ENCODE data around the gene YBX3. TPM values are rescaled to one million over a fixed set of nuclear protein-coding genes. Genes with fewer than 3 reads are reported as not detected.

Gene YBX3
- total and polyA plus RNA-seq, 12 donors, result 72.6 to 336 (median 156) TPM

DNA sequence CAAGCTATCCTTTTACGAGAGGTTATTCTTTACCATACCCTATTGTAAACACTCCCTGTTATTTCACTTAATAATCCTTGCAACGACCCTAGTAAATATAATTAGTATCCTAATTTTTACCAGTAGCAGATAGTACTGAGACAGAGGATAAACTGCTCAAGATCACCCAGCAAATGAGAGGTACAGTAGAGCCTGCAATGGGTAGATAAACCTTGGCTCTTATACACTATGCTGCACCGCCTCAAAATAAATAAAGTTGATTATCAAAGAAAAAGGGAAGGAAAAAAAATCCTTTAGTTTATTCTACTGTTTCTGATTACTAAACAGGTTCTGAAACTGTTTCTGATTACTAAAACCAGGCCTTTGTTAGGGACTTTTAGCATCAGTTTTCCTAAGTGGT is 22.5 kb downstream of the YBX3 start:
- Histone ChIP-seq H3K9me3 (replicated peaks in 1 of 3) (no peaks in the 10 kb centered on the region), H3K27ac (no peak overlapping the region), H3K4me3 (no peak overlapping the region), H3K27me3 (no peaks in the 10 kb centered on the region), H3K4me1 (replicated peaks in 1 of 2) (no peaks in the 10 kb centered on the region), H3K36me3 (replicated peaks in 1 of 2) (peaks cover 0 to 65% of the 10 kb centered on the region in 2 donors)
- intact Hi-C loops (cut with DNase I), result no loop called here
- no peak for DNase-seq
- 88 to 94% (median 90%) methylated on average over 3 of the region's 3 CpGs for WGBS, 4 donors
- TF ChIP-seq, protein P1, sequence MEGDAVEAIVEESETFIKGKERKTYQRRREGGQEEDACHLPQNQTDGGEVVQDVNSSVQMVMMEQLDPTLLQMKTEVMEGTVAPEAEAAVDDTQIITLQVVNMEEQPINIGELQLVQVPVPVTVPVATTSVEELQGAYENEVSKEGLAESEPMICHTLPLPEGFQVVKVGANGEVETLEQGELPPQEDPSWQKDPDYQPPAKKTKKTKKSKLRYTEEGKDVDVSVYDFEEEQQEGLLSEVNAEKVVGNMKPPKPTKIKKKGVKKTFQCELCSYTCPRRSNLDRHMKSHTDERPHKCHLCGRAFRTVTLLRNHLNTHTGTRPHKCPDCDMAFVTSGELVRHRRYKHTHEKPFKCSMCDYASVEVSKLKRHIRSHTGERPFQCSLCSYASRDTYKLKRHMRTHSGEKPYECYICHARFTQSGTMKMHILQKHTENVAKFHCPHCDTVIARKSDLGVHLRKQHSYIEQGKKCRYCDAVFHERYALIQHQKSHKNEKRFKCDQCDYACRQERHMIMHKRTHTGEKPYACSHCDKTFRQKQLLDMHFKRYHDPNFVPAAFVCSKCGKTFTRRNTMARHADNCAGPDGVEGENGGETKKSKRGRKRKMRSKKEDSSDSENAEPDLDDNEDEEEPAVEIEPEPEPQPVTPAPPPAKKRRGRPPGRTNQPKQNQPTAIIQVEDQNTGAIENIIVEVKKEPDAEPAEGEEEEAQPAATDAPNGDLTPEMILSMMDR (IDR thresholded peaks at IDR 0.05), result no peak
- TF ChIP-seq POLR2A (IDR thresholded peaks at IDR 0.05), result no peak

DNA sequence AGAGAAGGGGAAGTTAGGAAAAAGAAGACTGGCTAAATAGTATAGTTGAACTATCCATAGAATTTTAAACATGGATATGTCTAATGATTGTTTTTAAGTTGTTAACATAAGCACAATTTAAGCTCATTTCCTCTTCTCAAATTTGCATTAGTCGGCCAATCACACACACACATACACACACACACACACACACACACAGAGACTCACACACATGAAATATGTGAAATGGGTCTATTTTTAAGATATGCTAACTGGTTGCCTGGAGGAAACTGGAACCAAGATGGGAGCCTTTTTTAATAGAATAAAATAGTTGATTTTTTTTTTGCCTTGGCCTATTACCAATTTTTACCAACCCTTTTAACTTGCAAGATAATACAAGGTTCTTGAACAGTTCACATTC is 25.3 kb downstream of the YBX3 start:
- intact Hi-C loops (cut with DNase I), result no loop called here
- Histone ChIP-seq H3K27me3 (no peaks in the 10 kb centered on the region), H3K36me3 (replicated peaks in 1 of 2) (peaks cover 0 to 46% of the 10 kb centered on the region in 2 donors), H3K27ac (no peak overlapping the region), H3K4me3 (no peak overlapping the region), H3K9me3 (replicated peaks in 1 of 3) (no peaks in the 10 kb centered on the region), H3K4me1 (replicated peaks in 1 of 2) (no peaks in the 10 kb centered on the region)
- TF ChIP-seq, protein P1 (IDR thresholded peaks at IDR 0.05), result no peak
- no peak for TF ChIP-seq POLR2A (IDR thresholded peaks at IDR 0.05)
- DNase-seq, result no peak
- WGBS, 4 donors, result 94 to 95% (median 95%) methylated on average over 1 of the region's 1 CpG

DNA sequence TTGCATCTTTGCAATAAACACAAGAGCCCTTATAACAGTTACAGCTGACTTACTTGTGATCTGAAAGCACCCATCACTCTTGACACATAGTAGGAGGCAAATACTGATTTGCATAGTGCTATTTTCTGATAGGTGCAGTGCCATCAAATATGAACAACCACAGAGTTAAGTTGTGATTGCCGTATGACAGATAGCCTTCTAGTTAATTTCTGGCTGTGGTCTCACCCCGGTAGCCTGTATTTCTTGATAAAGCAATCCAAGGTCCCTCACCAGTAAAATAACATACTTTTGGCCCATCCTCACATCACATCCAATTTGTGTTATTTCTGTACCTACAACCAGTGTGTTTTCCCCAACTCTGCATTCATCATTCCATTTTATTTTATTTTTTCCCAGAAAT is 26.0 kb downstream of the YBX3 start:
- TF ChIP-seq POLR2A (IDR thresholded peaks at IDR 0.05), result no peak
- TF ChIP-seq, protein P1 (IDR thresholded peaks at IDR 0.05), result no peak
- Histone ChIP-seq H3K27ac (no peak overlapping the region), H3K9me3 (replicated peaks in 1 of 3) (no peaks in the 10 kb centered on the region), H3K4me3 (no peak overlapping the region), H3K27me3 (no peaks in the 10 kb centered on the region), H3K4me1 (replicated peaks in 1 of 2) (no peaks in the 10 kb centered on the region), H3K36me3 (replicated peaks in 1 of 2) (peaks cover 0 to 39% of the 10 kb centered on the region in 2 donors)
- DNase-seq, result no peak
- intact Hi-C loops (cut with DNase I), result no loop called here
- WGBS, 4 donors, result 83 to 88% (median 85%) methylated on average over 2 of the region's 2 CpGs

DNA sequence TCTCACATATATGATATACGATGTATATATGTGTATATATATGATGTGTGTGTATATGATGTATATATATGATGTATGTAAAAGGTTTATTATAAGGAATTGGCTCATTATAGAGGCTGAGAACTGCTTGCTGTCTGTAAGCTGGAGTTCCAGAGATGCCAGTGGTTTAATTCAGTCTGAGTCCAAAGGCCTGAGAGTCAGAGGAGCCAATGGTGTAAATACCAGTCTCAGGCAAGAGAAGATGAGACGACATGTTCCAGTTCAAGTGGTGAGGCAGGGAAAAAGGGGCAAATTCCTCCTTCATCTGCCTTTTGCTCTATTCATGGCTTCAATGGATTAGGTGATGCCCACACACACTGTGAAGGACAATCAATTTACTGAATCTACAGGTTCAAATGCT is 32.2 kb downstream of the YBX3 start:
- WGBS, 4 donors, result 94 to 100% (median 95%) methylated on average over 2 of the region's 2 CpGs
- H3K27me3 ChIP-seq, result no peaks in the 10 kb centered on the region
- no peak overlapping the region for H3K27ac ChIP-seq
- no peaks in the 10 kb centered on the region for H3K9me3 ChIP-seq (replicated peaks in 1 of 3)
- no peaks in the 10 kb centered on the region for H3K36me3 ChIP-seq (replicated peaks in 1 of 2)
- TF ChIP-seq, protein P1 (IDR thresholded peaks at IDR 0.05), result no peak
- no peak for TF ChIP-seq POLR2A (IDR thresholded peaks at IDR 0.05)
- H3K4me3 ChIP-seq, result no peak overlapping the region
- no peak for DNase-seq
- H3K4me1 ChIP-seq (replicated peaks in 1 of 2), result no peaks in the 10 kb centered on the region
- intact Hi-C loops (cut with DNase I), result no loop called here
